DMS114 treated with DMSO at 0.1 percent for 48 hours (cell line): Measurements from ENCODE around the gene EFNA5.

Source experiments
- DNase-seq: peaks from one replicate; lab custom pipeline; 2025; ENCODE audit not compliant: unreplicated experiment; lab: John Stamatoyannopoulos, UW

The EFNA5 gene

DNA sequence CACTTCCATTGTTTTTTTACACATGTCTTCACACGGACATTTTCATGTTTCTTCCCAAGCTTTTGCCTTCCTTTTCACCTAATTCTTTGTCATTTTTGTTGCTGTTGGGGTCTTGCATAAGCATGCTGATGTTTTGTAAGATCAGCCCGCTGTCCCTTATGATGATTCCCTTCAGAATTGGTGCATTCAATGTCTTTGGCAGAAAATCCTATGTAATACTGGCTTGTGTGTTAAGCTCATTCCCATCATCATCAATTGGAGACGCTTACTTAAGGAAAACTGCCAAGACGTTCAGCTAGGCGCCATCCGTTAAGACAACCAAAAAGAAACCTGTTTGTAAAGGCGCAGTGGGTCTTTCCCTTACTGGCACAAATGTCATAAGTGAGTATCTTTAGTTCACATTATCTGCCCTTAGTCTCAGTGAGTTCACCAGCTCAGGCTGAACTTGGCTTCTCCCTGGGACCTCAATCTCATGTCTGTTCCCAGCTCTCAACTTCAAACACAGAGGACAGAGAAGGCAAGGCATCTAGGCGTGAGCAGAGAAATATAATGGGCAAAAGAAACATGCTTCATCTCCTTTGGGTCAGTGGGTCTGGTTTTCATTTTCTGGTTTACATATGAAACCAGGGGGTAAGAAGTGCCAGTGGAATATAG is 97.9 kb downstream of the EFNA5 start:
- no peak for DNase-seq

DNA sequence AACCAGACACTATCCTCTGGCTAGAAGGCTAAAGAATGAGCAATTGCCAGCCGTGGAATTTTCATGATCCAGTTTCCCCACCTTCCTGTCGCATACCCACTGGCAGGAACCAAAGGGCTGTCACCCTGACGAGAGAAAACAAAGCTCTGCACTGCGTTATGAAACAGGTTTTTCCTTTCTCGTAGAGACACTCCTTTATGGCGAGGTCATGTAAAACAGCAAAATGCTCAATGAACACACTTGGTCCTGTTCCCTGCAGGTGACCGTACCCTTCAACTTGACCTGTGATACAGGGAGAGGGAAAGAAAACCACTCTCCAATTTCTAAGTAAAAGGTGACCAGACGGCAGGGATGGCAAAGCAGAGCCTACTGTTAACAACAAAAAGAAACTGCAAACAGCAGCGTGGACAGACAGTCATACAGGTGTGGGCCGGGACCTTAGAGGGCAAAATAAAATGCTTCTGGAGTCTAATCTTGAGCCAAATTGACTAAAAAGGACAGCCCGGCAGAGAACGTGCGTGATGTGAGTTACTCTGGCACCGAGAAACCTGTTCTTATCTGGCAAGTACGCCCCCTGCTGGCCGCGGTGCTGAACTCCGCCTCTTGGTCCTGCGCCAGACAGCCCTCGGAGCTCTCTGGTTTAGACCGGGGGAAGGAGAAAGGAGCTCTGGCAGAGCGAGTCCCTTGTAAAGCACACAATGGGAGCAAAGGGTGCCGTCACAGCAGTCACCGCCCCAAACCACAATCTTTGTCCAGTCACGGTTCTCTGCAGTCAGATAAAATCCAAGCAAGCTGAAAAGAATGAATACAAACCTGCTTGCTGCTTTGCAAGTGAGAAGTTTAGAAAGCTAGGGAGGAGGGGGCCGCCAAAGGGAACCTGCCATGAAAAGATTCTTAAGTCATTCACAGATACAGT is 98.9 kb downstream of the EFNA5 start:
- DNase-seq: peak; percentile 59

DNA sequence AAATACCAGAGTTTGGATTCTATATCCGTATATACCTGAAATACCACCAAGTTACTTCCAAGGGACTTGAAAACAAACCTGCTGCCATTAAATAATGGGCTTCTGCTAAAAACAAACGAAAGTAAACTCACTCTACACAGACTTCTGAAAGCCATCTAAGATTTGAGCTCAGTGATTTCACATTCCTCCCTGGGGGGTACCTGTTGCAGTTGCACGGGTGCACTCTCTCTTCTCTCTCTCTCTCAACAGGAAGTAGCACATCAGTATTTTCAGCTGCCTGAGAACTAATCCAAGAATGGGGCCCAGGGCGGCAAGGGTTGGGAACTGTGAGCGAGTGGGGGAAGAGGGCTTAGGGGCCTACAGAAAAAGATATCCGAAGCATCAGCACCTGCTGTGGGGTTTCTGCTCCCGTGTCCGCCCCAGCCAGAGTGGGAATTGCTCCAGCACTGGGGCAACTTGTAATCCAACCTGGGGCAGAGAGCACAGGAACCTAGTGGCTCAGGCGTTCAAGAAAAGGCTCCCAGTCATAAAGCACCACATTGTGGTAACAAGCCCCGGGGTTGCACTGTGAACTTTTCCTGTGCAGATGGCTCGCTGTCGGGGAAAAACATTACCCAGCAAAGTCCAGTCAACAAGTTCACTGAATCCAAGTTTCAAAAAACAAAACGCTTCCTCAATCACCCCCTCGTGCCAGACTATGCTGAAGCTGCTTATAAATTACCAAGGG is 99.8 kb downstream of the EFNA5 start:
- no peak for DNase-seq

DNA sequence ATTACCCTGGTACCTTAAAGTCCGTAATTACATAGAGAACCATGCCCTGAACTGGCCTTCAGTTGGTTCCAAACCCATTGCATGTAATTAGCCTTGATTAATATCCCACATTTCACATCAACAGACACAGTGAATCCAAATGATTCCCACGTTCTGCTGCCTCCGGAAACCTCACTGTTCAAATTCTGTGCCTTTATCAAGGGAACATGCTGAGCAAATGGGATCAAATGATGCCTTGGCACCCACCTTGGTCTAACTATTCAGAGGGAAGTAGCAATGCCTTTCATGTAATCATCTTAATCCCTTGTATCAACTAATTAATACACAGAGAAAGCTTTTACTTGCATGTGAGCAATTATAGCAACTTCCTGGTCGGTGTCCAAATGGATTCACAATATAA is 100.6 kb downstream of the EFNA5 start:
- no peak for DNase-seq

DNA sequence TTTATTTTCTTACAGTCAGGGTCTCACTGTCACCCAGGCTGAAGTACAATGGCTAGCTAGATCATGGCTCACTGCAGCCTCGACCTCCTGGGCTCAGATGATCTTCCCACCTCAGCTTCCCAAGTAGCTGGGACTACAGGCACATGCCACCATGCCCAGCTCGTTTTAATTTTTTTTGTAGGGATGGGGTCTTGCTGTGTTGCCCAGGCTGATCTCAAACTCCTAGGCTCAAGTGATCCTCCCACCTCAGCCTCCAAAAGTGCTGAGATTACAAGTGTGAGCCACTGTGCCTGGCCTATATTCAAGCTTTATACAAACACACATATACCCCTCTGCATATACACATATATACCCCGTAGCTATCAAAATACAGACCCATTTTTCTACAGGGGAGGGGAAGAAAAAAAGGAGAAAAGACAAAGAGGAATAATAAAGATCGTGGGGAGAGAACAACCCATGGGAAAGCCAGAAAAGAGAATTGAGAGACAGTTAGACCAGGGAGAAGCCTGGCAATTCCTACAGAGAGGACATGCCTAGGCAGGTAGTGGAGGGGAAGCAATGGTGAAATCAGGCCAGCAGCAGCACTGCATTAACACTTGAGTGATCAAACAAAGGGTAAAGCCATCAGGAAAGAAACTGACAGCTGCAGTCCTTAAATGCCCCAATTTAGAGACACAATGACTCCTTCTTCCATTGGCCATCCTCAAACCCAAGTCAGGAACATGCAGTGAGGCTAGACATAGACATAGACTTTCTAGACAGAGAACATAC is 102.7 kb downstream of the EFNA5 start:
- DNase-seq: no peak

DNA sequence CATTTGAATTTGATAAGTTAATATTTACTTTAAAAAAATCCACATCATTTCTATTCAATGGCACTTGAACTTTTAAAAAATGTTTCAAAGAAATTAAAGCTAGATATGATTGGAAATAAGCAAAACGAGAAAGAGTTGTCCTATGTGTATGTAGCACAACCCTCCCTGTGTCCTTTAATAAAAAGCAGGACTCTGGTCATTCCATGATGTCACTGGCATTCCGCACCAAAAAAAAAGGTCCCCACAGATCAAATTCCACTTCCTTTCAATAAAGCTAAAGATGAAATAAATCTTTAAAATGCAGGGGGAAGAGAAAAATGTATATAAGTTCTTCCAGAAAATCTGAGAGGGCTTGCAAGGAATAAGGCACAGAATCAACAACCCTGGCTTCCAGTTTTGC is 103.8 kb downstream of the EFNA5 start:
- DNase-seq: no peak

DNA sequence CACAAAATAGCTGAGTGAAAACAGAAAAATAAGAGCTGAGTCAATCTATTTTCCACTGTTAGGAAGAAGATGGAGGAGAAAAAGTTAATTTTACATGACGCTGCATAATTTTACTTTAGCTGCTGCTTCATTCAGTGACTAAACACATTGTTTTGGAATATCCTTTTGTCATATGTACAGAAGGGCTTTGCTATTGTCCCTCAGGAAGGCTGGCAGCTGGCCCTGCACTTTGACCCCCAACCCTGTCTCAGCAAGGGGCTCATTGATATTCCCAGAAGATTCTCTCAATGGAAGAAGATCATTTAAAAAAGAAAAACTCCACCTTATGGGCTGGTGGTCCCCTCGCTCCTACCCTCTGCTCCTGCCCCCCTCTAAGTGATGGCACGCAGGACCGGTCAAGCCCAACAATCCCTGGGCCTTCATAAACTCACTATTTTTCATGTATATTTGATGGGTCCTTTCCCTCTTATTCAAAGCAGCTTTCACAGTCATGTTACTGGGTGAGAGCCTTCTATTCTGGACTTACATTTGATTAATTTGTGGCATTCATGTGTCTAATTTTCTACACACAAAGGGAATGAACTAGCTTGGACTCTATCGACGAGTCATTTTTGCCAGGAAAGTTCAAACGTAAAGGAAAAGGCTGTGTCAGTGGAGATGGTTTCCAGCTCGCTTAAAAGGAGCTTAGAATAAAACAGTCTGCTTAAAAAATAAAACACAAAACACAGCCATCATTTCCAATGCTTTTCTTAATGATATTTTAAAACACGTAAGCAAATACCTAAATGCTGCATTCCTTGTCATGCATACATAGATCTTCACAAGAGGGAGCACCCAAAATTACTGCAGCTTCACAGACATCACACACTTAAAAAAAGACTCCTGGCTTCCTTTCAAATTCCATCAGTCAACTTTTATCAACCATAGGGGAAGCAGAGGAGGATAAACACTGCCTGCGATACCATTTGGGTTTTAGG is 104.7 kb downstream of the EFNA5 start:
- no peak for DNase-seq

DNA sequence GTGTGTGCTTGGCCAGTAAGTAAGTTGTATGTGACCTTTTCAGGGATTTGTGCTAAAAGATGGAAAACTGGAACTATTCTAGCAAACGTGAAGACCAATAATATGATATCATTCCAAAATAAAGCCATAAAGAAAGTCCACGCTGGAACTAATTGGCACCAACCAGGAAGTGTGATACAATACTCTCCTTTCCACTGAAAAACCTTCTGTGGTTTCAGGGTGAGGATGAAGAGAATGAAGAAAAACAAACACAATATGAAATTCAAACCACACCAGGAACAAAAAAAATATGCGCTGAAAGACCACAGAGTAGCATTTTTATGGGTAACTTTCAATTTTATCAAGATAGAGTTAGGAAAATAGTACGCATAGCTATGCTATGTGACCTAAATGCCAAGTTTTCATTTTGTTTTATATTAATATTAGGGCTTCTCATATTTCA is 105.8 kb downstream of the EFNA5 start:
- no peak for DNase-seq

DNA sequence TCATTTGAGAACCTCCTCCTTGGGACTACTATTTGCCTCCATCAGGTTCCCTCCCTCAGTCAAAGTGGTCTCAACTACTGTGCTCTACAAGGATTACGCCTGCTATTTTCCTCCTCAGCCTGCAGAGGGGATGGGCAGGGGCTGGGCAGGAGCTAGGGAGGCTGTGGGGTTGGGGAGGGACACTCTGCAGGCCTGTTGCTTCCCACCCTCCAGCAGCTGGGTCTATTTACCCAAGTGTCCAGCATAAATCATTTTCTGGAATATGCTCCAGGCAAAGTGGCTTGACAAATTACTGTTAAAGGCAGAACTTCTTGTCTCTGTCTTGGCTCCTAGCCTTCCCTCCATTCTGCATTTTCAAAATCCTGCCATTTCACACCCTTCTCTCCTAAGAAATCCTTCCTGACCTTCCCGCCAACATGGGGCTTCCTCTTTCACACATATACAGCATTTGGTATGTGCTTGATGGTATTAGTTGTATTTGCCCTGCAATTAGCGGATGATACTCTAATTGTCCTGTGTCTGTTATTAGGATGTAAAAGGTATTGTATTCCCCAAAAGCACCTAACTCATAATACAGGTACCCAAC is 106.7 kb downstream of the EFNA5 start:
- no peak for DNase-seq

DNA sequence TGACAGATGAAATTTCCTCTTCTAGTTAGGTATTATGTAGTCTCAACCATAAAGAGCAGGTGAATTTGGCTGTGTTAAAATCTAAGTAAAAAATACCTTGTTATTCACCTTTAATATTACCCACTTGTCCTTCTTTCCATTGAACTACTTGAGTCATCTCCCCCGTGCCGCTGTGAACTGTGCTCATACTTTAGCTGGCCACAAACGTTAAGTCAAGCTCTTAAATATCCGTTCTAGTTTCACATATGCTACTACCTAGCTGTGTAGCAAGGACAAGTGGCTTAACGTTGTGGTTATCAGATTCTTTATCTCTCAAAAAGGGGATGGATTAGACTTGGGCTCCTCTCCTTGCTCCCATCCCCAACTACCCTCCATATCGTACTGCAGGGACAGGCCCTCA is 110.4 kb downstream of the EFNA5 start:
- DNase-seq: no peak

DNA sequence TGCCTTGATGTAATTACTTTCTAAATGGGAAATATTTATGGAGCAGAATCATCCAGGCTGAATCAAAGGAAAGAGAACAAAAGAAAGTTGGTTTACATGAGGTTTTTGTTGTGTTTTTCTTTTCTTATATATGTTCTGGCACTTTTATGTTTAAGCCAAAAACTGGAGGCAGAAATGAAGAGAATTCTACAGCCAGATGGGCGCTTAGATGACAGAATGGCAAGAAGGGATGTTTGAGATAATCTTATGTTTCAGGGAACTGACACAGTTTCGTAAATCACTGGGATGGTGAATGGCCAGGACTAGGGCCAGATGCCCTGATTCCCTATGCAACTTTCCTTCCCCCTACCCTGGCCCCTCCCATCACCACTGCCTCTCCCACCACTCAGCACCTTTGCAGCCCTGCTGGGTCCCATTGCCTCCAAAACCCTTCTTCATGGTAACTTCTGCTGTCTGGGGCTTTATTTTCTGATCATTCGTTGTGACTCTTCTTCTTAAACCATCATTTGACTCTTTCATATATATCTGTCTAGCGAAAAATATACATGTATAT is 111.8 kb downstream of the EFNA5 start:
- DNase-seq: no peak

DNA sequence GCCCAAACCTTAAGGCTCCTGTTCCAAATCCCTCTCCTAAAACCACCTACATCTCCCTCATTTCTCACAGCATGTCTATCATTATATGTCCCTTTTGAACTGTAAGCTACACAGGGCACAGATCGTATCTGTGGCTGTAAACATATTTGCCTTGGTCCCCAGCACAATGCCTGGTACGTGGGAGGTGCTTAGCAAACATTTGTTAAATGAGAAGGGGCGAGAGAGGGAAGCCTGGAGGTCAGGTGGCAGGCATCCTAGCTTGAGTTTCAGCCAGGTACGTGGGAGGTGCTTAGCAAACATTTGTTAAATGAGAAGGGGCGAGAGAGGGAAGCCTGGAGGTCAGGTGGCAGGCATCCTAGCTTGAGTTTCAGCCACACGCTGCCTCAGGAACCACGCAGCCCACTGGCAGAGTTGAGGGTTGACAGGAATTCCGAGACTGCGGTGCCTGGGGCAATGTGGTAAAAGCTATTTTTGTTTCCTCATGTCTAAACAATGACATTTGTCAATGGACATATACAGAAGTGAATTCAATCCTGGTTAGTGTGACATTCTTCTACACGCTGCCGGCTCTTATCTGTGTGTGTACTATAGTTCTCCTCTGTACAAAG is 113.6 kb downstream of the EFNA5 start:
- DNase-seq: no peak

DNA sequence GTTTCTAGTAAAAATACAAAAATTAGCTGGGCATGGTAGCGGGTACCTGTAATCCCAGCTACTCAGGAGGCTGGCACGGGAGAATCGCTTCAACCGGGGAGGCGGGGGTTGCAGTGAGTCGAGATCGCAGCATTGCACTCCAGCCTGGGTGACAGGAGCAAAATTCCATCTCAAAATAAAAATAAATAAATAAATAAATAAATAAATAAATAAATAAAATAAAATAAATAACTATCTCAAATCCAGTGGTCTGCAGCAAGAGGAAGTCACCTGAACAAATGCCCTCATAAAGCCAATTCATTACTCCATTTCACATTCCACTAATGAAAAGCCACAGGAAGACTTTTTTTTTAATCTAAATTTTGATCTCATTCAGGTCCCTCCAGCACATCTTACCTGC is 114.2 kb downstream of the EFNA5 start:
- no peak for DNase-seq

DNA sequence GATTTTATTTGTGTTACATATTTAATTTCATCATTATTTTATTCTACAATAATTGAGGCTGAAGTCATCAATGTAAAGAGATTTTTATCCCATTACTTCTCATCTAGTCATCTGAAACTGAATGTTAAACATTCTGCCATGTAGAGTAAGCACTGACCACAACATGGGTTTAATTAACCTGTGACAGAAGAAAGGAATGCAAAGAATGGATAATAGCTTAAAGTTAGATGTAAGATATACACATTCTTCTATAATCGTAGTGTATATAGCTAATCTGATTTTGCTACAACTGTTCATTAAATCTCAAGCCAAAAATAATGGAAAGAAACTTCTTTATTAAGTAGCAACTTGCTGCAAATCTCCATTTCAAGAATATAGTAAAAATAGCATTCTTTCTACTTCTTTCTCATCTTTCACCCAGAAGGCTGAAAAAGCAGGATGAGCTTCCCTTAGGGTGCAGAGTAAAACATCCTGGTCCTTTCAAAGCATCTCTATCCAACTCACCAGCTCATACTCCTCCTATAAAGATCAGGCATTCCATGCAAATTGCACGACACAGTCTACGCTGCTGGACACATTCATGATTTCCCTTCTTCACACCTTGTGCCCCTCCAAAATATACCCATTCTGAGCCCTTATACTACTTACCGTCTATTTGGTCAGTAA is 115.2 kb downstream of the EFNA5 start:
- DNase-seq: no peak

DNA sequence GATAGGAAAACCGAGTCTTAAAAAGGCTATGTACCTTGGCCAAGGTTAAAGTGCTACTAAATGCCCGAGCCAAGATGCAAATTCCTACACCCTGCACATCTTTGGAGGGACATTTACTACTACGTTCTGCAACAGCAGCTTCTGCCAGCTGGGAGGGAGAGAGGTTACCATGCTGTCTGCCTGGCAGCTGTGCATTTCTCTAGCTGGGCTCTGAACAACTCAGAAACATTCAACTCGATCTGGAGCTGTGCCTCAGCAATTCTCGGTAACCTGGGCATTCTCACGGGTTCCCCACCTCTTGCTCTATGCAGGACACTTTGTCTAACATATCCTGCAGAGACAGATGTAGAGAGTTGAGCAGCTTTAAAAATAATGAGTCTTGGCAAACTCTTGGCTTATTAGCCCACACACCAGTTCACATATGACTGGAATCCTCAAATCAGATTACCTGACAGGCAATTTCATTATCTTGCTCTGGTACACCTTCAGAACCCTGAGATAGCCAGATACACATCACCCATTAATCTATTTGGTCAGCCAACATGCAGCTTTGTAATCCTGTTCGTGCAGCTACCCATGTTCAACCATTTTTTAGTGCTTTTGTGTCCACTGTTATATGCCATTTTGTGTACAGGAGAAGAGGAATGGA is 115.8 kb downstream of the EFNA5 start:
- no peak for DNase-seq

DNA sequence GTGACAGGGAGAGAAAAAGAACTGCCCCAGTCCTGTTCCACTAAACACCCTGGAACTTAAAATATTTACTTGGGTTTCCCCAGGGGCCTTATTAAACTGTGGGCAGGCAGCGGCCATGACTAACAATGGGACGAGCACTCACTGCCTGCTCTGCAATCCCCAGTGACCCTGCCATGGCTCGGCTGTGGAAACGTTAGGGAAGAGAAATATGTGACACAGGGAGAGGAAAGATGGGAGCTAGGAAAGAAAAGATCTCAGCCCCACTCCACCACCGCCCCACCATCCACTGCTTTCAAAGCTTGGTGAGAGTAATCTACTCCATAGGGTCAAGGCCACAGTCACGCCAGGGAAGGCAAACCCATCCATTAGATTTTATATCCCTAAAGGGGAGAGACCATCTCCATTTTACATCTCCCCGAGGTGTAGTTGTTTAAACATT is 117.6 kb downstream of the EFNA5 start:
- no peak for DNase-seq

DNA sequence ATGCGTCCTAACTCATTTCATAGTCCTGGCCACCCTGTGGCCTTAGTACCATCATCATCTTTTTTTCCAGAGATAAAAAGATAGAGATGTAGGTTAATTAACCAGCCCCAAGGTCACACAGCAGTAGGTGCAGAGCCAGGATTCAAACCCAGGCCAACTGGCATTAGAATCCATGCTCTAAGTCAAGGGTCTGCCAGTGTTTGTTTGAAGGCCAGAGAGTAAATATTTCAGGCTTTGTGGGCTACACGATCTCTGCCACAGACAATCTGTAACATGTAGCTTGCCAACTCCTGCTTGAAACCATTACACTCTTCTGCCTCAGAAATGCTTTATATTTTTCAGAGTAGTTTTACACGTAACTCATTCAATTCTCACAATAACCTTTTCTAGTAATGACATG is 119.6 kb downstream of the EFNA5 start:
- DNase-seq: no peak

DNA sequence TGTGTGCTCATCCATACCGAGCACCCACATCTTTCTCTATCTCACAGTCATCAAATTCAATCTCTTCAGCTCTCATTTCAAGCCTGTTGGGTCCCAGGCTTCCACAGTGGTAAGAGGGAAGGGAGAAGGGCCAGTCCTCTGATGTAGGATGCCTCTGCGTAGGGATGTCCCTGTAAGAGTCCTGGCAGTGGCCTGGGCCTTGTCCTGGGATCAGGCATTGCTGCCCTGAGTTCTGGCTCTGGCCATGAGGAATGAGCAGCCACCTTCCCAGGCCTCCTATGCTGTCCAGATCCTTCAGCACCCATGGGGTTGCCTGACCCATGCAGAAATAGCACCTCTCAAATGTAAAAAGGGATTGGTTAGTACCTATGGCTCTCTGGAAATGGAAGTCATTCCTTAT is 121.2 kb downstream of the EFNA5 start:
- no peak for DNase-seq
